Endothelial cell (in vitro differentiated cells): ENCODE data around the gene ABCC9. TPM values are rescaled to one million over a fixed set of nuclear protein-coding genes. Genes with fewer than 3 reads are reported as not detected.

Source experiments
- DNase-seq: peaks from one replicate; pipeline ENCODE4 v3.0.0; 2021; ENCODE audit warnings: low spot score
- H3K27ac Mint-ChIP-seq: one replicate; pipeline ENCODE4 v1.8.0; 2021; ENCODE audit warnings: mixed read lengths, inconsistent platforms; ENCODE audit not compliant: unreplicated experiment
- H3K27me3 Mint-ChIP-seq: one replicate; pipeline ENCODE4 v1.8.0; 2021; ENCODE audit warnings: mild to moderate bottlenecking, moderate library complexity, mixed read lengths, inconsistent platforms; ENCODE audit not compliant: unreplicated experiment
- H3K36me3 Mint-ChIP-seq: one replicate; pipeline ENCODE4 v1.8.0; 2021; ENCODE audit warnings: mild to moderate bottlenecking, low read depth, mixed read lengths, inconsistent platforms; ENCODE audit not compliant: unreplicated experiment
- H3K4me1 Mint-ChIP-seq: one replicate; pipeline ENCODE4 v1.8.0; 2021; ENCODE audit warnings: mild to moderate bottlenecking, mixed read lengths, inconsistent platforms; ENCODE audit not compliant: unreplicated experiment
- H3K4me3 Mint-ChIP-seq: one replicate; pipeline ENCODE4 v1.8.0; 2021; ENCODE audit warnings: mild to moderate bottlenecking, mixed read lengths, inconsistent platforms; ENCODE audit not compliant: unreplicated experiment
- H3K9me3 Mint-ChIP-seq: one replicate; pipeline ENCODE4 v1.8.0; 2021; ENCODE audit warnings: mixed read lengths, inconsistent platforms; ENCODE audit not compliant: unreplicated experiment
- total RNA-seq: library from RNA; stranded (reverse); fragmentation: NEBNext Ultra II Directional; extraction: Animal tissue kit (Norgen Biotek cat#: 25700); gene quantifications from one replicate; pipeline ENCODE4 v1.2.1, GENCODE V29; 2021; ENCODE audit not compliant: unreplicated experiment
- TF ChIP-seq, protein P1 (sequence below): fragments of 200-600 bp; sonication (generic); IDR thresholded peaks from one replicate; pipeline ENCODE4 v1.5.0; 2021; ENCODE audit warnings: antibody characterized with exemption; ENCODE audit not compliant: unreplicated experiment

ABCC9 gene
- total RNA-seq, 1 donor from 2014 or later = 1.2 TPM

DNA sequence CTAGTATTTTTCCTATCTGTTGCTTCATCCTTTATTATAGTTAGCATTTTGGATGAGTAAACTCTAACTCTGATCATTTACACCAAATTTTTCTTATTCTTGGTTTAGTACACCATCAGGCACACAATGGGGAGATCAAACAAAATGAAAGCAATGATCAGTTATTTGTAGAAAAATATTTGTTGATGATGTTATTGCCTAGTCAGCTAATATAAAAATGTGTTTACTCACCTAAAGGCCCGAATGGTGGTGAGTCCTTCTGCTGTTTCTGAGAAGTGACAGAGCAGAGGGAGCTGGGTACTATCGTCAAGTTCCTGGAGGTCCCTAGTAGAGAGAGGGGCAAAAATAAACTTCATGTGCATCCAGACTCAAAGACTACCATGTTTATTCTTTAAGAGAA, 103.4 kb downstream of the ABCC9 start:
- Mint-ChIP-seq H3K9me3 (no peaks in the 10 kb centered on the region), H3K4me1 (no peaks in the 10 kb centered on the region), H3K36me3 (no peaks in the 10 kb centered on the region), H3K4me3 (no peak overlapping the region), H3K27ac (no peak overlapping the region), H3K27me3 (no peaks in the 10 kb centered on the region)
- TF ChIP-seq, protein P1, sequence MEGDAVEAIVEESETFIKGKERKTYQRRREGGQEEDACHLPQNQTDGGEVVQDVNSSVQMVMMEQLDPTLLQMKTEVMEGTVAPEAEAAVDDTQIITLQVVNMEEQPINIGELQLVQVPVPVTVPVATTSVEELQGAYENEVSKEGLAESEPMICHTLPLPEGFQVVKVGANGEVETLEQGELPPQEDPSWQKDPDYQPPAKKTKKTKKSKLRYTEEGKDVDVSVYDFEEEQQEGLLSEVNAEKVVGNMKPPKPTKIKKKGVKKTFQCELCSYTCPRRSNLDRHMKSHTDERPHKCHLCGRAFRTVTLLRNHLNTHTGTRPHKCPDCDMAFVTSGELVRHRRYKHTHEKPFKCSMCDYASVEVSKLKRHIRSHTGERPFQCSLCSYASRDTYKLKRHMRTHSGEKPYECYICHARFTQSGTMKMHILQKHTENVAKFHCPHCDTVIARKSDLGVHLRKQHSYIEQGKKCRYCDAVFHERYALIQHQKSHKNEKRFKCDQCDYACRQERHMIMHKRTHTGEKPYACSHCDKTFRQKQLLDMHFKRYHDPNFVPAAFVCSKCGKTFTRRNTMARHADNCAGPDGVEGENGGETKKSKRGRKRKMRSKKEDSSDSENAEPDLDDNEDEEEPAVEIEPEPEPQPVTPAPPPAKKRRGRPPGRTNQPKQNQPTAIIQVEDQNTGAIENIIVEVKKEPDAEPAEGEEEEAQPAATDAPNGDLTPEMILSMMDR = no peak
- DNase-seq = no peak

DNA sequence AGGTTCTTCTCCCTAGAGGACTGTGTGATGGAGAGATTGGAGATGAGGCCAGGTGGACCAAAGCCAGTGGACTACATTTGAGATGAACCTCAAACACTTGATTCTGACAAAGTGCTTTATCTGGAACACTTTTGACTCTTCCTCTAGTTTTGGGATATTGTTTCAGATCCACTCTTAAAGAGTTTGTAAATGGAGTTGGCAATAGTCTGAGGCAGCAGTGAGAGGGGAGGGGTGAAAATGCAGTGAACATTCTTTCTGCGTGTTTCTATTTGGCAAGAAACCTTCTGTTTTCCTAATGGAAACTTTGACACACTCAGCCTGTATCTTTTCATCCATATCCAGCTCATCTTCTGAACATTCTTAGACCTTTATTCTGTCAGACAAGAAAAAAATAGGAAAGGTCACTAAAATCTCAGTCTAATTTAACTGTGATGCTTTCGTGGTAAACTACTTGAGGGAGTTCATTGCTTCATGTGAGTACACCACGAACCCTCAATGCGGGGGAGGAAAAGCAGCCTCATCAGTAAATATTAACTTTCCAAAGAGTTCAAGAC, 109.4 kb downstream of the ABCC9 start:
- Mint-ChIP-seq H3K9me3 (no peaks in the 10 kb centered on the region), H3K27me3 (no peaks in the 10 kb centered on the region), H3K27ac (no peak overlapping the region), H3K4me1 (no peaks in the 10 kb centered on the region), H3K4me3 (no peak overlapping the region), H3K36me3 (no peaks in the 10 kb centered on the region)
- DNase-seq = no peak
- TF ChIP-seq, protein P1 = no peak

DNA sequence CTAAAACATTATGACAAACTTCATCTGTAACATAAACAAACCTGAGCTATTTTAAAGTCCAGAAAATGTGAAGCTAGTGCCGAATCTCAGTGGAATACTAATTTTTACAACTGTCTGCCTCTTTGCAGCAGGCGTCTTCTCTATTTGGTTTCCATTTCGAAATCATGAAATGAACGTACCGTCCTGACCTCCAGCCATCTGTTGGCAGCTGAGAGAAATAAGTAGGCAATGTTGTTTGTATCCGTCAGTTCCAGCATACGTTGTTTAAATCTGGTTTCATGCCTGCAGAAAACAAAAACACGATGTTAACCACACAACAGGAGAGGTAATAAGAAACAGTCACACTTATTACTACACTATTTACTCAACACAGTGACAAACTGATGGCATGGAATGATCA, 112.4 kb downstream of the ABCC9 start:
- no peaks in the 10 kb centered on the region for H3K9me3 Mint-ChIP-seq
- TF ChIP-seq, protein P1 = no peak

DNA sequence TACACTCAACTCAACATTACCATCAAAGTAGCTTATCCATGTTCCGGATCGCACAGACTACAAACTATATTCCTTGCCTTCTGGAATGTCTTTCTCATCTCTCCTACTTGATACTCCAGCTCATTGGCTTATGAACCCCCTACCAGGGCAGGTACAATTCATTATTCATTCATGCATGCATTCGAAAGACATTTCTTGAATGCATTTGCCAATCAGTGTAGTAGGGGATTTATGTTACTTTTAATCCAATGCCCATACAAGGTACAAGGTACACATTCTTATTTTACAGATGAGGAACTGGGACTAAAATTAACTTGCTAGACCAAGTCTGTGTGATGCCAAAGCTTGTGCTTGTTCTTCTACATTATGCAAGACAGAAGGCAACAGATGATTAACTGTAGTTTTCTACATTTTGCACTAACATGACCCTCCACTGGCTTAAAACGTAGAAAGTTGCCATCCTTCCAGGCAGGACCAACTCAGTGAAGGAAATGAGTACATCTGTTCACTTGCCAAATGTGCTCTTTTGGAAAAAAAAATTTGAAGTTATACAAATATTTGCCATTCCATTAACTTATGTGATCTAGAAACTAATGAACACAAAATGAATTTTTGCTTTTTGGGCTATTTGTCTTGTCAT, 113.0 kb downstream of the ABCC9 start:
- Mint-ChIP-seq H3K27me3 (peaks cover 3% of the 10 kb centered on the region), H3K4me1 (no peaks in the 10 kb centered on the region), H3K9me3 (no peaks in the 10 kb centered on the region), H3K36me3 (no peaks in the 10 kb centered on the region), H3K4me3 (no peak overlapping the region), H3K27ac (no peak overlapping the region)
- TF ChIP-seq, protein P1 = no peak
- DNase-seq = no peak

More for the DNA sequence above, 112.4 kb downstream of the ABCC9 start:
- H3K36me3 Mint-ChIP-seq = no peaks in the 10 kb centered on the region
- H3K4me1 Mint-ChIP-seq = no peaks in the 10 kb centered on the region
- H3K27me3 Mint-ChIP-seq = peaks cover 3% of the 10 kb centered on the region
- H3K4me3 Mint-ChIP-seq = no peak overlapping the region
- no peak overlapping the region for H3K27ac Mint-ChIP-seq
- no peak for DNase-seq

DNA sequence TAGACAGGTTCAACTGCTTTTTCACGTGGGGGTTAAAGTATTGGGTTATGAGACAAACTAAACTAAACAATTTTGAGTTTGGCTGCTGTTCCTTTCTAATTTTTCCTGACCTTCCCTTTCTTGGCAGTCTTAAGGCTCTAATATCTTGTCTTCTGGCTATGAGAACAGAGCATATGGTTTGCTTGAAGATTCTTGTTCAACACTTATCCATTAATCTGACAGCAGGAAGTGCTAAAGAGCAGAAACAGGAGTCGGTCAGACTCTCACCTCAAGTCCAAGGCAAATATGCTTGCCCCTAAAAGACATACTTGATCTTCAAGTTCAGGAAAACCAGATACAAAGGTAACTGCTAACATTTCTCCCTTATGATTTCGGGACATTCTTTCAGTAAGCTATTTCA, 114.1 kb downstream of the ABCC9 start:
- Mint-ChIP-seq H3K9me3 (no peaks in the 10 kb centered on the region), H3K4me3 (no peak overlapping the region), H3K27me3 (peaks cover 3% of the 10 kb centered on the region), H3K36me3 (no peaks in the 10 kb centered on the region), H3K4me1 (no peaks in the 10 kb centered on the region), H3K27ac (no peak overlapping the region)
- TF ChIP-seq, protein P1 = no peak
- no peak for DNase-seq
